ENCODE results near the gene SS18L1.
A peak's percentile ranks its signal among the peaks of the same experiment; 100 is the strongest.
"Not testable (repeated sequence)": the region's sequence is repeated elsewhere in the genome, so short reads cannot be mapped to it uniquely, and the experiment has no call there.

Gene SS18L1, protein sequence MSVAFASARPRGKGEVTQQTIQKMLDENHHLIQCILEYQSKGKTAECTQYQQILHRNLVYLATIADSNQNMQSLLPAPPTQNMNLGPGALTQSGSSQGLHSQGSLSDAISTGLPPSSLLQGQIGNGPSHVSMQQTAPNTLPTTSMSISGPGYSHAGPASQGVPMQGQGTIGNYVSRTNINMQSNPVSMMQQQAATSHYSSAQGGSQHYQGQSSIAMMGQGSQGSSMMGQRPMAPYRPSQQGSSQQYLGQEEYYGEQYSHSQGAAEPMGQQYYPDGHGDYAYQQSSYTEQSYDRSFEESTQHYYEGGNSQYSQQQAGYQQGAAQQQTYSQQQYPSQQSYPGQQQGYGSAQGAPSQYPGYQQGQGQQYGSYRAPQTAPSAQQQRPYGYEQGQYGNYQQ

DNA sequence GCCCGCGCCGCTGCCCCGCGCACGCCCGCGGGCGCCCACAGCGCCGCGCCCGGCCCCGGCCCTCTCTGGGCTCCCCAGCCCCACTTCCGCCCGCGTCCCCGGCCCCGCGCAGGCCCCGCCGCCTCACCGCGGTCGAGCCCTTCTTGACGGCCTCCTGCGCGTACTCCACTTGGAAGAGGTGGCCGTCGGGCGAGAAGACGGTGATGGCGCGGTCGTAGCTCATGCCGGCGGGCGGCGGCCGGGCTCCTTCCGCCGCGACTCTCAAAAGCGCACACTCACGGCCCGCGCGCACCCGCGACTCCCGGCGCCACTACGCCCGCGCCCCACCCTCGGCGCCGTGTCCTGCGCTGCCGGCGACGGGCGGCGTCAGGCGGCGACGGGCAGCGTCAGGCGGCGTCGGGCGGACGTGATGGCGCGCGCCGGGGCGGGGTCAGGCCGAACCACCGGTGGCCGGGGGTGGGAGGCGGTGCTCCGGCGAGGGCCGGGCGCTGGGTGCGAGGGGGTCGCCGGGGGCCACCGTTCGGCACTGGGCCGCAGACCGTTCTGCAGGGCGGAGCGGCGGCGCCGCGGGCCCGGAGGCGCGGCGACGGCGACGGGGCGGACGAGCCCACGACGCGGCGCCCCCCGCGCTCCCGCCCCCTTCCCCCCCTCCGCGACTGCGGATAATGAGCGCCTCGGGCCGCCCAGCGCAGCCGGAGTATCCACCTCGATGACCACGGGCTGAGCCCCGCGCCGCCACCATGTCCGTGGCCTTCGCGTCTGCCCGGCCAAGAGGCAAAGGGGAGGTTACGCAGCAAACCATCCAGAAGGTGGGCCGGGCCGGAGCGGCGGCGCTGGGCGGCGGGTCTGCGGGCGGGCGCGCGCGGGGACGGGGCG is at the start of gene SS18L1, which contains the start of gene PSMA7:
Gene SS18L1, plus strand, starts transcription at position 689 of the 876 bp plus-strand sequence. Its CDS starts 52 bp downstream, at position 741.
Gene PSMA7, minus strand, starts transcription at position 314 of the 876 bp plus-strand sequence. Its CDS starts 91 bp downstream, at position 223.
- Mint-ChIP-seq H3K27ac (peak within 1 kb of the TSS; percentile 94), H3K4me1 (peaks cover 43% of the 10 kb centered on the region), H3K4me3 (peak within 1 kb of the TSS; percentile 93), H3K36me3 (peaks cover 3% of the 10 kb centered on the region), H3K27me3 (no peaks in the 10 kb centered on the region), H3K9me3 (no peaks in the 10 kb centered on the region)

GRCh38 chr20:62096421-62097380 is 46.9 kb upstream of the SS18L1 start:
- Mint-ChIP-seq H3K27me3 (peaks cover 3% of the 10 kb centered on the region), H3K9me3 (peaks cover 4% of the 10 kb centered on the region), H3K36me3 (peaks cover 15% of the 10 kb centered on the region), H3K4me1 (no peaks in the 10 kb centered on the region), H3K4me3 (no peak overlapping the region), H3K27ac (no peak overlapping the region)

- H3K27me3 Mint-ChIP-seq, result no peaks in the 10 kb centered on the region
- no peak overlapping the region for H3K4me3 Mint-ChIP-seq
- no peaks in the 10 kb centered on the region for H3K4me1 Mint-ChIP-seq
- peaks cover 10% of the 10 kb centered on the region for H3K36me3 Mint-ChIP-seq
- no peak overlapping the region for H3K27ac Mint-ChIP-seq
- peaks cover 4% of the 10 kb centered on the region for H3K9me3 Mint-ChIP-seq
Measured at GRCh38 chr20:62097881-62098407, 45.6 kb upstream of the SS18L1 start.

DNA sequence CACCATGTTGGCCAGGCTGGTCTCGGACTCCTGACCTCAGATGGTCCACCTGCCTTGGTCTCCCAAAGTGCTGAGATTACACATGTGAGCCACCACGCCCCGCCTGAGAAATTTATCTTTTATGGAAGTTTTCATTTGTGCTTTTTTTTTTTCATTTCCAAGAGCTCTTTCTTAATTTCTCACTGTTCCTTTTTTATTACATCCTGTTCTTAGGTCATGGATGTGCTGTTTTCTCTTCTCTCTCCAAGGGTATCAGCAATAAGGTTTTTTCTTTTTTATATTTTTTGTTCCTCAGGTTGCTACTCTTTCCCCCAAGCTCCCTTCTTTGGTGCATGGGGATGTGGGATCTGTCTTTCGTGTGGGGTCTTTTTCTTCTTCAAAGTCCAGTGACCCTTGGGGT is 42.5 kb upstream of the SS18L1 start:
- Mint-ChIP-seq H3K36me3 (peaks cover 17% of the 10 kb centered on the region), H3K27ac (peak overlapping the region; percentile 41), H3K4me3 (no peak overlapping the region), H3K4me1 (no peaks in the 10 kb centered on the region), H3K9me3 (peaks cover 4% of the 10 kb centered on the region), H3K27me3 (no peaks in the 10 kb centered on the region)

DNA sequence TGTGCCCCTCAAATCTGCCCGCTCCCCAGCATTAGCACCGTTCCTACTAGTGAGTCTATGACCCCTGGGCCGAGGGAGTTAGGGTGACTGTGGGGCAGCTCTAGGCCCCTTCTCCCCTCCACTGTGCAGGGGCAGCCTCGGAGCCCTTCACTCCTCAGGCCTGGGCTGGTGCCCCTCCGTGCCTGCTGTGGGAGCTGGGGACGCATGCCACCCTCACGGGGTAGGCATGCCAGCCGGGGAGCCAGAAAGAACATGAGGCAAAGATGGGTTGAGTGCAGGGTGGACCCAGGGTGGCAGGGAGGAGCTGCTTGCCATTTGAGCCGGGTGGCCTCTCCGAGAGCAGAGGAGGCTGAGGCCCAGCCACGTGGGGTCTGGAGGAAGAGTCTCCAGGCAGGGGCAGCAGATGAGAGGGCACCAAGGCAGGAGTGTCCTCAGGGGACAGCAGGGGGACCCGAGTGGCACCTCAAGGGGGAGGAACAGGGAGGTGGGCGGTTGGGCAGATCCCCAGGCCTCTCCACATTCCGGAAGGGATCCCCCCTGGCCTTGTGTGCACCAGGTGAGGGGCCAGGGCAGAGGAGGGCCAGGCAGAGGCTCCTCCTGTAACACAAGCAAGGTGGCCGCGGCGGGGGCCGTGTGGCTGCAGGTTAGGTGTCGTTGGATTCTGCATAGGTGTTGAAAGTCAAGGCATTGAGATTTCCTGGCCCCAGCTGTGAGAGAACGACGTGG is 39.9 kb upstream of the SS18L1 start:
- Mint-ChIP-seq H3K27ac (no peak overlapping the region), H3K4me1 (no peaks in the 10 kb centered on the region), H3K36me3 (peaks cover 23% of the 10 kb centered on the region), H3K9me3 (peaks cover 9% of the 10 kb centered on the region), H3K27me3 (no peaks in the 10 kb centered on the region), H3K4me3 (peak overlapping the region; percentile 19)

DNA sequence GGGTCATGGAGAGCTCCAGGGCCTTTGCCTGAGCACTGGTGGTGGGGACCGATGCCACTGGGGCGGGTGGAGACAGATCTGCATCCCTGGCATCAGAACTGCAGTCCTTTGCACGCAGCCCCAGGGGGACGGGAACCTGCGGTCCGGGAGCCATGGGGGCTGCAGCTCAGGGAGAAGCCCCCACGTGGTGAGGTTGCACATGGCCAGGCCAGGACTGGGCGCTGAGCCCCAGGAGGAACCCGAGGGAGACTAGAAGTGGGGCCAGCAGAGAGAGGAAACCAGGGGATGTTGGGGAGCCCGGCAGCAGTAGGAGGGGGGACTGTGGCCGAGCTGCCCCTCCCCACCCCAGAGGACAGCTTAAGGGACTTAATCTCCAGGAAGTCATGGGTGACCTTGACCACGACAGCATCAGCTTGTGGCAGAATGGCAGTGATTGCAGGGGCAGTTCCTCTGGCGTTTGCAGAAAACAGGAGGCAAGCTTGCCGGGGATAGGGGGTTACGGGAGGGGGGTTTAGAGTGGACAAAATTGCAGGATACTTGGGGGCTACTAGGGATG is 39.3 kb upstream of the SS18L1 start:
- H3K27ac Mint-ChIP-seq, result no peak overlapping the region
- peaks cover 9% of the 10 kb centered on the region for H3K9me3 Mint-ChIP-seq
- no peak overlapping the region for H3K4me3 Mint-ChIP-seq
- H3K27me3 Mint-ChIP-seq, result no peaks in the 10 kb centered on the region
- peaks cover 26% of the 10 kb centered on the region for H3K36me3 Mint-ChIP-seq
- H3K4me1 Mint-ChIP-seq, result no peaks in the 10 kb centered on the region

DNA sequence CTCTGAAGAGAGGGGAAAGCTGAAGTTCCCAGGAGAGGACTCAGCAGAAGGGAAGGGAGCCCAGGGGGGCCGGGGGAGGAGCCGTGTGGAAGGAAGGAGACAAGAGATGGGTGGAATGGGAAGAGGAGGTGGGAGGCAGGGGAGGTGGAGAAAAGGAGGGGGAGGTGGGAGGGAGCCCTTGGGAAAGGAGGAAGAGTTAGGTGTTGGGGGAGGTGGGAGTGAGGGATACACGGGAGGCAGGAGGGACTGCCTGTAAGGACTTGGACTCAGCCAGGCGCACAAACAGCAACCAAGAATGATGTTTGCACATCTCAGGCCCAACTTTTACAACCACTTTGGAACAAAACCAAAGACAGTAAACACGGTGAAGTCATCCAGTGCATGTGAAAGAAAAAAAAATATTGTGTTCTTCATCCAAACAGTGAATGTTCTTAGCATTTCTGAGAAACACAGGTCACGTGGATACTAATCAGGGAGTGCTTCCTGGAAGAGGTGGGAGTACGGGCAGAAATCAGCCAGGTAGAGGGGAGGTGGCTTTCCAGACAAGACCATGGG is 38.7 kb upstream of the SS18L1 start:
- Mint-ChIP-seq H3K36me3 (peaks cover 27% of the 10 kb centered on the region), H3K9me3 (peaks cover 9% of the 10 kb centered on the region), H3K4me1 (no peaks in the 10 kb centered on the region), H3K27me3 (no peaks in the 10 kb centered on the region), H3K27ac (no peak overlapping the region), H3K4me3 (no peak overlapping the region)

DNA sequence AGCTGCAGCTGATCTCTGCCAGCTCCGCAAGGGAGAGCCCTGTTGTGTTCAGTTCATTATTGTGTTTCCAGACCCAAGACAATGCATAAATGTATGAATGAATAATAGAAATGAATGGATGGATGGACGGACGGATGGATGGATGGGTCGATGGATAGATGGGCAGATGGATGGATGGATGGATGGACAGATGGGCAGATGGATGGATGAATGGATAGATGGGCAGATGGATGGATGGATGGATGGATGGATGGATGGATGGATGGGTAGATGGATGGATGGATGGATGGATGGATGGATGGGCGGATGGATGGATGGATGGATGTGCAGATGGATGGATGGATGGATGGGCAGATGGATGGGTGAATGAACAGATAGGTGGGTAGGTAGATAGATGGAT is 38.0 kb upstream of the SS18L1 start:
- no peak overlapping the region for H3K4me3 Mint-ChIP-seq
- H3K27me3 Mint-ChIP-seq, result no peaks in the 10 kb centered on the region
- no peak overlapping the region for H3K27ac Mint-ChIP-seq
- H3K4me1 Mint-ChIP-seq, result no peaks in the 10 kb centered on the region
- peaks cover 29% of the 10 kb centered on the region for H3K36me3 Mint-ChIP-seq
- H3K9me3 Mint-ChIP-seq, result peaks cover 9% of the 10 kb centered on the region

- Mint-ChIP-seq H3K27ac (peak overlapping the region; percentile 30), H3K36me3 (peaks cover 22% of the 10 kb centered on the region), H3K9me3 (peaks cover 4% of the 10 kb centered on the region), H3K4me3 (no peak overlapping the region), H3K4me1 (no peaks in the 10 kb centered on the region), H3K27me3 (no peaks in the 10 kb centered on the region)
Measured at GRCh38 chr20:62111148-62111547, 32.4 kb upstream of the SS18L1 start.

DNA sequence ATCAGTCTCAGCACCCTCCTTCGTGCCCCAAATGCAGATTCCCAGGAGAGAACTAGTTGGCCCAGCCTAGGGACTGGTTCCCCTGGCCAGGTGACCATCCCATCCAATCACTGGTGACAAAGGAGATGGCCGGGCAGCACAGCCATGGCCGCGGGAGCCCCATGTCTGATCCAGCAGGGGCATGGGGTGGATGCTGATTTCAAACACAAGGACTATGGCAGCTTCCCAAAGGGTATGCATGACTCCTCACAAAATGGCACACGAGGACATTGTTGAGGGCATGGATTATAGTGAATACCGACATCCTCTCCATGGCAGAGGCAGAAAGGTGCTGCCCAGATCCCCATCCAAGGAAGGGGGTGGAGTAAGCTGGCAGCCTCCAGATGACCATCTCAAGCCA is 31.2 kb upstream of the SS18L1 start:
- Mint-ChIP-seq H3K27me3 (no peaks in the 10 kb centered on the region), H3K4me1 (peaks cover 4% of the 10 kb centered on the region), H3K9me3 (no peaks in the 10 kb centered on the region), H3K27ac (no peak overlapping the region), H3K4me3 (no peak overlapping the region), H3K36me3 (peaks cover 19% of the 10 kb centered on the region)

DNA sequence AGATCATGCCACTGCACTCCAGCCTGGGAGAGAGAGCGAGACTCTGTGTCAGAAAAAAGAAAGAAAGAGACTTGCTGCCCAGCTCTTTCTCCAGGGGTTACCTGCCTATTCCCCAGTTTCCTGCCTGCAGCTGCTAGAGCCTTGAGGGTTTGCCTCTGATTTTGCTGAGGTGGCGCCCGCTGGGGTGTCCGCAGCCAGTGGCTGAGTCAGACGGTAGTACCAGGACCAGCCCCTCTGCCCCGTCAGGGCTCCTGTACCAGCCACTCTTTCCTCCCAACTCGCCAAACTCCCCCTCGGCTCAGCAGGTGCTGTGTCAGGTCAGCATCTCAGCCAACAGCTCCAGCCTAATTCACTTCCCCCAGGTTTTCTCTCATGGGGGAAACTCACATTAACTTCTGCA is 28.7 kb upstream of the SS18L1 start:
- no peak overlapping the region for H3K27ac Mint-ChIP-seq
- H3K4me3 Mint-ChIP-seq, result no peak overlapping the region
- peaks cover 12% of the 10 kb centered on the region for H3K36me3 Mint-ChIP-seq
- H3K9me3 Mint-ChIP-seq, result no peaks in the 10 kb centered on the region
- H3K4me1 Mint-ChIP-seq, result peaks cover 23% of the 10 kb centered on the region
- no peaks in the 10 kb centered on the region for H3K27me3 Mint-ChIP-seq

DNA sequence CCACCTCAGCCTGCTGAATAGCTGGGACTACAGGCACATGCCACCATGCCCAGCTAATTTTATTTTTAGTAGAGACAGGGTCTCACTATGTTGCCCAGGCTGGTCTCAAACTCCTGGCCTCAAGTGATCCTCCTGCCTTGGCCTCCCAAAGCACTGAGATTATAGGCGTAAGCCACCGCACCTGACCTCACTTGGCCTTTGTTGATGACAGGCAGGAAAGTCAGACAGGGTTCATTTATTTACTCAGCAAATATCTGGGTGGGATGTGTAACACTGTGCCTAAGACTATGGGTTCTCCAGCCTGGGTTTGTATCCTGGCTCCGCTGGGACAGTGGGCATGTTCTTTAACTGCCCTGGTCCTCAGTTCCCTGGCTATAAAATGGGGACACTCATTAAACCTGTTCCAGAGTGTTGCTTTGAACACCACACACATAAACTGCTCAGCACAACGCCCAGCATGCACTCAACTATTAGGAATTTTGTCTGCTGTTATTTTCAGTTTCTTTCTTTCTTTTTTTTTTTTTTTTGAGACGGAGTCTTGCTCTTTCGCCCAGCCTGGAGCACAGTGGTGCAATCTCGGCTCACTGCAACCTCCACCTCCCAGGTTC is 27.7 kb upstream of the SS18L1 start:
- not testable (repeated sequence) for H3K36me3 Mint-ChIP-seq, H3K4me3 Mint-ChIP-seq, H3K27ac Mint-ChIP-seq, H3K9me3 Mint-ChIP-seq, H3K27me3 Mint-ChIP-seq
- H3K4me1 Mint-ChIP-seq, result peaks cover 32% of the 10 kb centered on the region

DNA sequence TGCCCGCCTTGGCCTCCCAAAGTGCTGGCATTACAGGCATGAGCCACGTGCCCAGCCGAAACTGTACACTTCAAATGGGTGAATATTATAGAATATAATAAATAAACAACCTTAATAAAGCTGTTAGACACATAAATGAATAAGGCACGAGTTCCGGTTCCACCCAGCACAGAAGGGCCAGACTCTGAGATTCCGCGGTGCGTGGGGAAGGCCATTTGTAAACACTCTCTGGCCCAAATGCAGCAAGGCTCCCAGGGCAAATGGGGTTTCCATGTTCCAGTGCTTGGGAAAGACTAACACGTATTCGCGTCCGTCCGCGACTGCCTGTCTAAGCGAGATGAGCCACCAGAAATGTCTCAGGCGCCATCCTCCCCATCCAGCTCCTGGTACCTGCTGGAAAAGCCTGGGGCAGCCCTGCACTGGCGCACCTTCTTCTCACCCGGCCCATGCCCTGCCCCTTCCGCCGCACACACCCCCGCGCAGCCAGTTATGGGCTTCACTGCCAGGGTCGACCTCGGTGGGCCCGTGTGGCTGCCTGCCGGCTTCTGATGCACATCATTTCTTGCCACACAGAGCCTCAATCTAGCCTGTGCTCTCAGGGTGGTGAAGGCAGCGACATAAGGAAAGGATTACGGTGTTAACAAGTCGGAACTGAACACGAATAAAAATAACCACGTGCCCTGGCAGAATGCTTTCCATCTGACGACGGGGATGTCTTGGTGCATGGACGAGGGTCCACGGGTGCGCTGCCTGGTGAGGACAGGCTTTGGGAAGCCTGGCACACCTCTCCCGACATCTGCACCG is 26.8 kb upstream of the SS18L1 start:
- Mint-ChIP-seq H3K36me3 (peaks cover 7% of the 10 kb centered on the region), H3K27me3 (no peaks in the 10 kb centered on the region), H3K4me3 (no peak overlapping the region), H3K4me1 (peaks cover 37% of the 10 kb centered on the region), H3K9me3 (no peaks in the 10 kb centered on the region), H3K27ac (no peak overlapping the region)
